ENCODE data around the gene KANSL1L.

DNA sequence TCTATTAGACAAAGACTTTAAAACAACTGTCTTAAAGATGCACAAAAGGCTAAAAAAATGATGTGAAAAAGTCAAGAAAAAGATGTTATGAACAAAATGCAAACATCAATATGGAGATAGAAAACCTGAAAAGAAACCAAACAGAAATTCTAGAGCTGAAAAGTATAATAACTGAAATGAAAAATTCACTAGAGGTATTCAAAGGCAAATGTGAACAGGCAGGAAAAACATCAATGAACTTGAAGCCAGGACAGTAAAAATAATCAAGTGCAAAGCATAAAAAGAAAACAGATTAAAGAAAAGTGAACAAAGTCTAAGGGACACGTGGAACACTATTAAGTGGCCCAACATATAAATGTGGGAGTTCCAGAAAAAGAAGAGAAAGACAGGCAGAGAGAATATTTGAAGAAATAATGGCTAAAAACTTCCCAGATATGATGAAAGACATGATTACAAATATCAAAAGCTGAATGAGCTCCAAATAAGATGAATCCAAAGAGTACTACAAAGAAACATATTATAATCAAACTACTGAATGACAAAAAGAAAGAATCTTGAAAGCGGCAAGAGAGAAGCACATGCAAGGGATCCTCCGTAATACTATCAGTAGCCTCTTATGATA is 57.5 kb downstream of the KANSL1L start:
- TF ChIP-seq CTCF (IDR thresholded peaks at IDR 0.05; ENCODE audit: low read depth, low read length, poor library complexity, severe bottlenecking): no peak
- TF ChIP-seq EZH2phosphoT487 (IDR thresholded peaks at IDR 0.05; ENCODE audit: borderline replicate concordance, low read length): no peak
